IPS-NIHi7 (cell line): ENCODE measurements around the gene ZFX.

Source experiments
- DNase-seq: peaks from one replicate; pipeline ENCODE4 v3.0.0; 2012; ENCODE audit warnings: mixed read lengths; ENCODE audit errors: extremely low spot score

Gene ZFX

DNA sequence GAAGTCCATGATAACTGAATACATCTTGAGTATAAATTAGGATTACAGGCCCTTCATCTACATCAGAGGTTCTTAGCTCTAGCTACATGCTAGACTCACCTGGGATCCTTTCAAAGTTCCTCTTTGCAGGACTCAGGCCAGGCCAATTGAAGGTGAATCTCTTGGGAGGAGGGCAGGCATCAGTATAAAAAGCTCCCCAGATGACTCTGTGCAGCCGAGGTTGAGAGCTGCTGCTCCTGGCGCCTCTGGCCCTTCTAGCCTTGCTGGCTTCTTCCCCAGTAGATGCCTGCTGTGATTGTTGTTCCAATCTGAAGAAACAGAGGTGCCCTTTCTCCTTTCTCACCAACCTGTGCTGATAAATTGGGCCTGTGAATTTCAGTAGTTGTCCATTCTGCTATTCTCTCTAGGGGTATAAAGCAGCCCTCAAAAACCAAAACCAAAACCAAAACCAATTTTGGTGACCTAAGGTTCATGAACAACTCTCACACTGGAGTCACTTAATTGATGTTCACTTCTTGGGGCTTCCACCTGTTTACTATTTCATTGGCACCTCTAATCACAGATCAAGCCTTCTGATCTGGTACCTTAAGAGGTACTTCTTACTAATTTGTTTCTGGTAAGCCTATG, 85.7 kb downstream of the ZFX start:
- no peak for DNase-seq

DNA sequence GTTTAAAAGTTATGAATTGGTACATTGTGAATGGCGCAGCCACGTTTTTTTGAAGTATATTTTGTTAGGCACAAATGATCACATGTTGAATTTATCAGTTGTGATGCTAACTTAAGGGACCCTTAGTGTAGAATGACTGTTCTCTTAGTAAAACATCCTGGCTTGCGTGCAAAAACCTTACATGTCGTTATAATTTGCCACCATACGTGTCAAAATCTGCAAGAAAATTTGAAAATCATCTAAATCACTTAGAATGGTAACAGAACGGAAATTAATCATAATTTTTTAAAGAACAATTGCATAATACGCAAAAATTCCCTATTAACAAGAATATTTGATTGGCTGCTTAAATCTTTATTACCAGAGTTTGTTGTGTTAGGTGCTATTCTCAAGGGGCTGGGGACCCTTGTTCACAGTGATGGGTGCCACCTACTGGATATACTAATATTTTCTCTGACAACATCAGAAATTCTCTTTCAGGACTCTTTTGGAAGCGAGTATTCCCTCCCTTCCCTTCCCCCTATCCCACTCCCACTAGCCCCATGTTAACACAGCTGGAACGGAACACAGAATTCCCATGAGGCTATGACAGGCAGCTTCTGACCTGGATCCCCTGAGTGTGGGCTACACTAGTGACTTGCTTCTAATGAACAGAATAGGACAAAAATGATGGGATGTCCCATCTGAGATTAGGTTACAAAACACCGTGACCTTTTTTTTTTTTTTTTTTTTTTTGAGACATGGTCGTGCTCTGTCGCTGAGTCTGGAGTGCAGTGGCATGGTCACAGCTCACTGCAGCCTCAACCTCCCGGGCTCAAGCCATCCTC, 92.5 kb downstream of the ZFX start:
- DNase-seq, result peak; percentile 69

DNA sequence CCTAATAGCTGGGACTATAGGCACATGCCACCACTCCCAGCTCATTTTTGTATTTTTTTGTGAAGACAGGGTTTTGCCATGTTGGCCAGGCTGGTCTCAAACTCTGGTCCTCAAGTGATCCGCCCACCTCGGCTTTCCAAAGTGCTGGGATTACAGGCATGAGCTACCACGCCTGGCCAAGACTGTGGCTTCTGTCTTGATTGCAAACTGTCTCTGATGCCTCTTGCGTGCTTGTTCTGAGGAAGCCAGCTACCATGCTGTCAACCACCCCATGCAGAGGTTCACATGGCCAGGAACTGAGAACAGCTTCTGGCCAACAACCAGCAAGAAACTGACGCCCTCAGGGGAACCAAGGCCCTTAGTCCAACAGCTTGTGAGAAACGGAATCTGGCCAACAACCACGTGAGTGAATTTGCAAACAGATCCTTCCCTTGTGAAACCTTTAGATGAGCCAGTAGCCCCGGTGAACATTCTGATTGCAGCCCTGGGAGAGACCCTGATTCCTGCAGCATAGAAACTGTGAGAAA, 93.2 kb downstream of the ZFX start:
- DNase-seq, result no peak

DNA sequence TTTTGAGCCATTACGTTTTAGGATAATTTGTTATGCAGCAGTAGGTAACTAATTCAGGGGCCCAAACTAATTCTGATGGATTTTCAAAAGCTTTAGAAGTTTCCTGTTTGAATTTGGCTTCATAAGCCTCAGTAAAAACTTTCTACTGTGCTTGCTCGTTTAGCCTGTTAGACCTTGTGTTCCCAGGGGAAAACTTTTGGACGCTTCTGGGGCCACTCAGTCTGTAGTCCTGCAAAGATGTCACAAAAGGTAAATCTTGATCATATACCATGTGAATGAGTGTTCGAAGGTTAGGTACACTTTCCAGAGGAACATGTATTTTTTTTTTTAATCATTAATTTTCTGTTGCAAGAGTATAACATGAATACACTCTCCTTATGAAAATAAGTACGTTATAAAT, 93.7 kb downstream of the ZFX start:
- DNase-seq, result no peak

DNA sequence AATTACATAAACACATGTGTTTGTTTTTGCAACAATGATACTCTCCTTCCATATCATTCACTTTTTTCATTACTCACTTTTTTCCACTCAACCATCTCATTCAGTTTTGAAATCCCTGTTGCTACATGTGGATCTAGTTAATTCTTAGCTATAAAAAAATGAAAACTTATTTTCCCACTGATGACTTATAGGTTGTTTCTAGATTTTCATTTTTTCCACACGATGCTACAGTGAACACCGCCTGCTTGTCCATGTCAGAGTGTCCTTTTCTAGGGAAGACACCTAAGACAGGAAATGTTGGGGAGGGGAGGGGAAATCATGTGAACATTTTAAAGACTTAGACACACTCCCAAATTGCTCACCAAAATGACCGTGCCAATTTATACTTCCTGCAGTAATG, 94.2 kb downstream of the ZFX start:
- DNase-seq, result no peak

DNA sequence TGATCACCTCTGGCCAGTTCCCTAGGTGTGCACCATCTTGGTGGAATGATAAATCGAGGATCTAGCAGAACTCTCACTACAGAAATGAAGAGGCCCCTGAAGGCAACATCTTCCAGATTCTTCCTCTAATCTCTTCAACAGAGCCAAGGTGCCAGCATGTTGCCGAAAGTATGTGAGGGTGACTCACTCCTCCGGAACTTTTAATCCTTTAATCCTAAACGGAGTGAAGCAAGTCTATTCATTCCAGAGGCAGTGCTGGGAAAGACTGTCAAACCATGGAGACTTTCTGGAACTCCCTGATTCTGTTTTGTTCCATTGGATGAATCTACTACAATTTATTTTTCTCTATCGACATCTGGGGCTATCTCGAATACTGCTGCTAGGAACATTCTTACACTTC, 95.7 kb downstream of the ZFX start:
- DNase-seq, result peak; percentile 58

DNA sequence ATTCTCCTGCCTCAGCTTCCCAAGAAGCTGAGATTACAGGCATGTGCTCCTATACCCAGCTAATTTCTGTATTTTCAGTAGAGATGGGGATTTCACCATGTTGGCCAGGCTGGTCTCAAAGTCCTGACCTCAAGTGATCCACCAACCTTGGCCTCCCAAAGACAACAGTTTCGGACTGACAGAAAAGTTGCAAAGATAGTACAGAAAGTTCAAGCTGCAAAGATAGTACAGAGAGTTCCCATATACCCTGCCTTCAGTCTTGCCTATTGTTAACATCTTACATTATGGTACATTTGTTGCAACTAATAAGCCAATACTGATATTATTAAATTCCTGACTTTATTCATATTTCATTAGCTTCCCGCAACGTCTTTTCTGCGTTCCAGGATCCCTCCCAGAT, 98.5 kb downstream of the ZFX start:
- no peak for DNase-seq

DNA sequence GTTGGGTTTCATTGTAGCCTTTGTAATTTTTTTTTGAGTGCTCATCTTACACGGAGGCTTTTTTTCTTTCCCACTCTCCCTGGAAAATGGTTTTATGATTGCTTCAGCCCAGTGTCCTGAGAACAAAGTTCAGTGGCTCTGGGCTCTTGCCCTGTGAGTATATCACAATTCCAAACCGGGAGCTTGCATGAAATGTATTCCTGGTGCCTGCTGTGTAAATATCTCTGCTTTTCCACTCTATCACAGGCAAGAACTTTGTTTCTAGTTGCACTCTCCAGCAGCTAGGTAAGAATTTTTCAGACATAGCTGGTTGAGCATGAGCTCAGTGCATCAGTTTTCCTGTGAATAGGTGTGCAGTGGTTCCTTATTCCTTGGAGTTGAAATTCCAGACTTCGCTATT, 103.5 kb downstream of the ZFX start:
- no peak for DNase-seq

DNA sequence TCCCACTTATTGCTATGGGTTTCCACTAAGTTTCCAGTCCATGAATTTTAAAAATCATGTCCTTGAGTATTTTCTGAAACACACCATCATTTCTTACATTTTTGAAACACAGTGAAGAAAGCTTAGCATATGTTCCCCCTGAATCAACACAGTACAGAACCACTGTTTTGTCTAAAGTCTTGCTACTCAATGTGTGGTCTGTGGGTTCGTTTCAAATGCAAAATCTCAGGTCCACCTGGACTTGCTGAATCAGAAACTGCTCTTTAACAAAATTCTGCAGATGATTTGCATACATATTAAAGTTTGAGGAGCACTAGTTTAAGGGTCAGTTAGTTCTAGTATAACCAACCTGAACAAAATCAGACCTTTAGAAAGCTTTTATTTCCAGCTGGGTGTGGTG, 103.9 kb downstream of the ZFX start:
- DNase-seq, result no peak

DNA sequence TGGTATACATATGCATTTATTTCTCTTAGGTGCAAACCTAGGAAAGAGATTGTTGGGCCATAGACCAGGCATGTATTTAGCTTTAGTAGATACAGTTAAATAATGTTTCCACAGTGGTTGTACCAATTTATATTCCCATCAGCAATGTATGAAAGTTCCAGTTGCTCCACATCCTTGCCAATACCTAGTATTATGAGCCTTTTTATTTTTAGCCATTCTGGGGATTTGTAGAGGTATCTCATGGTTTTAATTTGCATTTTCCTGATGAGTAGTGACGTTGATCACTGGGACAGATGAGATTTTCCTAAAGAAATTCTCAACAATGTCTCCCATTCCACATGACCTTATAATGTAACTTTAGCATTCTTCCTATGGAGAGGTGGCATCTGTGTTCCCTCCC, 107.5 kb downstream of the ZFX start:
- DNase-seq, result no peak

DNA sequence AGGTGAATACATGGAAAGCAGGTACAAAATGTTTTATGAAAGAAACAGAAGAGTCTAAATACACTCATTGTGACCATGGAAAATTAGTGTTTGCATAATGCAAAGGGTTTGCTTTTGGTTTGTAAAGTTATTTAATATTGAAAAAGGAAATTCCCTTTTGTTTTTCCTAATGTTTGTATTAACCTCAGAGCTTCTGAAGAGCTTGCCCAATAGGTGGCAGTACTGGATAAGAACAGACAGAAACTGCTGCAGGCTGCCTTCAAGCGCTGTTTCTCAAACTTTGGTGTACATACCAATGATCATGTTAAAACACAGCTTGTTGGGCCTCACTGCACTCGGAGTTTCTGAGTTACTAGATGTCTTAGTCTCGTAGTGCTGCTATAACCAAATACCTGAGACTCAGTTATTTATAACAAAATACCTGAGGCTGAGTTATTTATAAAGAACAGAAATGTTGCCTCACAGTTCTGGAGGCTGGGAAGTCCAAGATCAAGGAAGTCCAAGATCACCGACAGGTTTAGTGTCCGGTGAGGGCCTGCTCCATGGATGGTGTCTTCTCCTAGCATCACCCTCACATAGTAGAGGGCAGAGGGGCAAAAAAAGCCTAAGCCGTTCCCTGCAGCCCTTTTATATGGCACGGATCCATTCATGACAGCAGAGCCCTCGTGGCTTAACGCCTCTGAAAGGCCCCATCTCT, 110.2 kb downstream of the ZFX start:
- DNase-seq, result peak; percentile 71

DNA sequence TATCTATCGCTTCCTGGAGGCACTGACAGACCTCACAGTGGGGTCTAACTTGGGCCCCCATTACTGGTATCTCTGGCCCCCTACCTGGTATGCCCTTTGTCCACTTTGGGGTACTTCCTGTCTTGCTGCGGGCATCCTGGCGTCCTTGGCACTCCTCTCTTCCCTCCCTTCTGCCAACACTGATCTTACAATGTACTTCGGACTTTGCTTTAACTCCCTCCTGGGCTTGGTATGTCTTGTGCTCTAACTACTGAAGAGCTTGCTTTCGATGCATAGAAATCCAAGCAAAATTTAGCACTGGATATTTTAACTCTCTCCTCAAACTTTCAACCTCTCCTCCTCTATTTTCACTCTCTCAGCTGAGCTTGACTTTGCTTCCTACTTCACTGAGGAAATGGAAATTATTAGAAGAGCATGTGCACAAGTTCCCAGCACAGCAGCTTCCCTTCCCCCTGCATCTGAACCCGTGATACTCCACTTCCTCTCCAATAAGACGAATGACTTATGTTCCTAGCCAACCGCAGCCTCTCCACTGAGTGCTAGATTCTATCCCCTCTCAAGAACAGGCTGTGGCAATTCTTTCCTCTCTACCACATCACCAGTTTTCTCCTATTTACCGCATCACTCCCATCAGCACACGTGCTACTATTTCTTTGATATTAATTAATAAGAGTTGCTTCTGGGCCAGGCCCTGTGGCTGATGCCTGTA, 111.5 kb downstream of the ZFX start:
- no peak for DNase-seq

DNA sequence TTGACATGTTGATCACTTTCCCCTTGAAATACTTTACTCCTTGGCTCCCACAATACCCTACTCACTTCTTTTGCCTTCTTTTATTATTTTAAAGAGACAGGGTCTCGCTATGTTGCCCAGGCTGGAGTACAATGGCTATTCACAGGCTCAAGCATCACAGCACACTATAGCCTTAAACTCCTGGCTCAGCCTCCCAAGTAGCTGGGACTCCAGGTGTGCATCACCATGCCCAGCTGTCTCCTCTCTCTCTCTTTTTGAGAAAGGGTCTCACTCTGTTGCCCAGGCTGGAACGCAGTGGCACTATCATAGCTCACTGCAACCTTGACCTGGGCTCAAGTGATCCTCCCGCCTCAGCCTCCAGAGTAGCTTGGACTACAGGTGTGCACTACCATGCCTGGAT, 112.8 kb downstream of the ZFX start:
- no peak for DNase-seq

DNA sequence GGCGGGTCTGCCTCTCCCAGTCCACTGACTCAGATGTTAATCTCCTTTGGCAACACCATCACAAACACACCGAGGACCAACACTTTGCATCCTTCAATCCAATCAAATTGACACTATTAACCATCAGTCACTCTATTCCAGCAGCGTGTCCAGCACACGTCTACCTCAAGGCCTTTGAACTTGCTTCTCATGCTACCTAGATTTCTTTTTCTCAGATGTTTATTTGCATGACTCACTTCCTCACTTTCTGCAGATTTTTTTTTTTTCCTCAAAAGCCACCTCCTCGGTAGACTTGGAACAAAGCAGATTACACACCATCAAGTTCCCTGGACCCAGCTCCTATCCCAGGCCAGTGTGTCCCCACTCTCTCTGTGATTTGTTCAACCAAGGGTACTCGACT, 114.9 kb downstream of the ZFX start:
- DNase-seq, result no peak
